NOMO-1 treated with dmso at 0.1 percent for 144 hours (cell line): Measurements from ENCODE around the gene SGSM2.

Experiments
- DNase-seq: peaks from one replicate; lab custom pipeline; 2025; ENCODE audit not compliant: unreplicated experiment; lab: John Stamatoyannopoulos, UW

SGSM2 gene

GRCh38 chr17:2366747-2367494 lies 29.6 kb downstream of the SGSM2 start:
- no peak for DNase-seq

DNA sequence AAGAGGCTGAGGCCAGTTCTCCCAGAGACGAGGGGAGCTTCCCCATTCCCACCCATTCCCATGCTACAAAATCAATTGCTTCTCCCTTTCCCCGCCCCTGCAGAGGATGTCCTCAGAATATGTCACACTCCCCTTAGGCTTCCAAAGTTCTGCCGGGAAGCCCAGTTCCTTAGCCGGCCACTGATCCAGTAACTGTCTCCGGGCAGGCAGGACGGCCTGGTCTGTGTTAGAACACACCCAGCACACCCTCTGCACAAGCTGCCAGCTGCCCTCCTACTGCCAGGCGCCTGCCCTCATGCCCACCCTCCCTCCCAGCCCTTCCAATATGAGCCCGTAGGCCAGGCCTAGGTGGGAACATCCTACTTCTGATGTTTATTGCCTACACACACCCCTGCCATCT lies 31.1 kb downstream of the SGSM2 start:
- no peak for DNase-seq

DNA sequence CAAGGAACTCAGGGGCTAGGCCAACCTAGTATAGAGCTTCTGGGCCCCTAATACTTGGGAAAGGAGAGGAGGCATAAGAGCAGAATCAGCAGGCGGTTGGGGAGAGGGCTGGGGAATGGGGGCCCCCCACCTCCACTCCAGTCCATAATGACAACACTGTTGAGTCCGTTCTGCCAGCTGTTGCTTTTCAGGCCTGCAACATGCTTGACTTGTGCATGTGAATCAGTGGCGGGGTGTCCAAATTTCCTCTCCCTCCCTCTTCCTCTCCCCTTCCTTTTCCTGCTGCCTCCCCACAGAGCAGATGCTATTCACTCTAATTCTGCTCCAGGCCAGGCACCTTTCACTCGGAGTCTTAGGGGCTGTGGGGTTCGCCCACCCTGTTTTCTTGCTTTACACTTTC lies 31.7 kb downstream of the SGSM2 start:
- DNase-seq: no peak

- DNase-seq: no peak
Measured at GRCh38 chr17:2369551-2370210, 32.4 kb downstream of the SGSM2 start.

- no peak for DNase-seq
Measured at GRCh38 chr17:2370211-2370589, 32.9 kb downstream of the SGSM2 start.

DNA sequence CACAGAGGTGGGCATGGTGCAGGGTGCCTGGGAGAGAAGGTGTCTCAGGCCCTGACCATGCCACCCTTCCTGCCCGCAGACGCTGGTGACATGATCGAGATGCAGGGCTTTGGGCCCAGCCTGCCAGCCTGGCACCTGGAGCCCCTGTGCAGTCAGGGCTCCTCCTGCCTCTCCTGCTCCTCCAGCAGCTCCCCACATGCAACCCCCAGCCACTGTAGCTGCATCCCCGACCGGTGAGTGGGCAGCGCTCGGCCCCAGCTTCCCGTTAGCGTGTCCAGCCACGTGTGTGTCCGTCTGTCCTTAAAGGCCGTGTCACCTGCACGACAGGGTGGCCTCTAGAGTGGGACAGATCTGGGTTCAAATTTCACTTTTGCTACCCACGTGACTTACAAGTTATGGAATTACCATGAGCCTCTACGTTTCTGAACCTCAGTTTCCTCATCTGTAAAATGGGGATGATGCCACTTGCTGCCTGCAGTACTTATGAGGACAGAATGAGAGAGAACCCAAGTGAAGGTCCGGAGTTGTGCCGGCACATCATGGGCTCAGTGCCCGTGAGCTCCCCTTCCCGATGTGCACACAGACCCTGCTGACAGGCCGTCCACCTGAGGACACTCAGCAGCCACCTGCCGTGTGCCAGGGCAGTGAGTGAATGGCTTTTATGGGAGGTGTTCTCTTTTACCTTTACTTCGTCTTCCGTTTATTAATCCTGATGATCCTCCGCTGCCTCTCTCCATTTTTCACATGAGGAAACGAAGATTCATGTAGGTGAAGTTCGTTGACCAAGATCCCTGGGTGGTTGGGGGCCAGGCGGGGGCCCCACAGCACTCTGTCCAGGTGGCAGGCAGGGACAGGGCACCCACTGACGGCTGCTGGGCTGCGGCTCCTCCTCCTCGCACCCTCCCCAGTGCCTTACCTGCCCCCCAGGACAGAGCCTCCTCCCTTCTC lies 34.2 kb downstream of the SGSM2 start:
- DNase-seq: no peak

- no peak for DNase-seq
Measured at GRCh38 chr17:2372180-2372579, 34.9 kb downstream of the SGSM2 start.

DNA sequence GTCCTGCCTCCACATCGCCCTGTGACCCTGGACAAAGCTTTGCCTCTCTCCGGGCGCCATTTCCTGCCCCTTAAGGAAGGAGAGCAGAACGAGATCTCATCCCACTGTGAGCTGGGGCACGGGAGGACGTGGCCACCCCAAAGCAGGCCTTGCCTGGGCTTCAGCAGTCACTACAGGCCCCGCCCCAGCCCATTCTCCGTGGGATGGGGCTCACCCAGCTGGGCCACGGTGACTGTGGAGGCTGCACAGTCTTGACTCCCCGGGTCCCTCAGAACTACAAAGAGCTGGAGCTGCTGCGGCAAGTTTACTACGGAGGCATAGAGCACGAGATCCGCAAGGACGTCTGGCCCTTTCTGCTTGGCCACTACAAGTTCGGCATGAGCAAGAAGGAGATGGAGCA lies 35.4 kb downstream of the SGSM2 start:
- DNase-seq: no peak

DNA sequence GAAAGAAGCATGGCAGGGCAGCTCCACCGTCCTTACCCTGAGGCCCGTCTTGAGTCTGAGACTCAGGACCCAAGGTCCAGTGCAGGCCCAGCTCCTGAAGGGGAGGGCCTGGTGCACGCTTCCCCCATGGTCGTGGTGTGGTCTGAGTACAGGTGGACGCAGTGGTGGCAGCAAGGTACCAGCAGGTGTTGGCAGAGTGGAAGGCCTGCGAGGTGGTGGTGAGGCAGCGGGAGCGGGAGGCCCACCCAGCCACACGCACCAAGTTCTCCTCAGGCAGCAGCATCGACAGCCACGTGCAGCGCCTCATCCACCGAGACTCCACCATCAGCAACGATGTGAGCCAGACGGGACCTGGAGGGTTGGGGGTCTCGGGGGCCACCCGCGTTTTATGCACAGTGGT lies 35.9 kb downstream of the SGSM2 start:
- no peak for DNase-seq

- DNase-seq: no peak
Measured at GRCh38 chr17:2374549-2375285, 37.4 kb downstream of the SGSM2 start.

DNA sequence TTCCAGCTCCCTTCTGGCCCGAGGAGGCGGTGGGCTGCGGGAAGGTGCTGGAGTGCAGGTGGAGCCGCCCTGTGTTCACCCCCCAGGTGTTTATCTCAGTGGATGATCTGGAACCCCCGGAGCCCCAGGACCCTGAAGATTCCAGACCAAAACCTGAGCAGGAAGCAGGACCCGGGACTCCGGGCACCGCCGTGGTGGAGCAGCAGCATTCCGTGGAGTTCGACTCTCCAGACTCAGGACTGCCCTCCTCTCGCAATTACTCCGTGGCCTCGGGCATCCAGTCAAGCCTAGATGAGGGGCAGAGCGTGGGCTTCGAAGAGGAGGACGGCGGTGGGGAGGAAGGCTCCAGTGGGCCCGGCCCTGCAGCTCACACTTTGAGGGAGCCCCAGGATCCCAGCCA lies 38.1 kb downstream of the SGSM2 start:
- no peak for DNase-seq

DNA sequence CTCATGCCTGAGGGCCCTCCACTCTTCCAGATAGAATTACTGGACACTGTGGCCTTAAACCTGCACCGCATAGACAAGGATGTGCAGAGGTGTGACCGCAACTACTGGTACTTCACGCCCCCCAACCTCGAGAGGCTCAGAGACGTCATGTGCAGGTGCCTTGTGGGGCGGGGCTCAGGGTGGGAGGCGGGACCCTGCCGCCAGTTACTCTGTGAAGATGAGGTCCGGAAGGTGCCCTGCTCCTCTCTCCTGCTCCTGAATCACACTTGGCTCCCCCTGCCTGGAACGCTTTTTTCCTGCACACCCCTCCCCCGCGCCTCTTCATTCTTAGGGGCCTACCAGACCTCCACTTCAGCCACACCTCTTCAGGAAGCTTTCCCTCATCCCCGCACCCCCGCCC lies 38.8 kb downstream of the SGSM2 start:
- no peak for DNase-seq

DNA sequence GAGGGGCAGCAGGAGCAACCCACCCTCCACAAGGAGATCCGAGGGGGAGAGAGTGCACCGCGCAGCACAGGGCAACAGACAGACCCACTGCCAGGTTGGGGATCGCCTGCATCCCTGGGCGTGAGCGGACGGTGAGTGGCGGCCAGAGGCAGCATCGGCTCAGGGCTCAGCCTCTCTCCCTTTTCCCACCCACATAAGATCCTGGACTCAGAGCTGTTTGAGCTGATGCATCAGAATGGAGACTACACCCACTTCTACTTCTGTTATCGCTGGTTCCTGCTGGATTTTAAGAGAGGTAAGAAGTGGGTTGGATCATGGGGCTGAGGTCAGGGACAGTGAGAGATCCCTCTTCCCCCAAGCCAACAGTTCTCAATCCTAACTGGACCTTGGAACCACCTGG lies 40.4 kb downstream of the SGSM2 start:
- DNase-seq: no peak

DNA sequence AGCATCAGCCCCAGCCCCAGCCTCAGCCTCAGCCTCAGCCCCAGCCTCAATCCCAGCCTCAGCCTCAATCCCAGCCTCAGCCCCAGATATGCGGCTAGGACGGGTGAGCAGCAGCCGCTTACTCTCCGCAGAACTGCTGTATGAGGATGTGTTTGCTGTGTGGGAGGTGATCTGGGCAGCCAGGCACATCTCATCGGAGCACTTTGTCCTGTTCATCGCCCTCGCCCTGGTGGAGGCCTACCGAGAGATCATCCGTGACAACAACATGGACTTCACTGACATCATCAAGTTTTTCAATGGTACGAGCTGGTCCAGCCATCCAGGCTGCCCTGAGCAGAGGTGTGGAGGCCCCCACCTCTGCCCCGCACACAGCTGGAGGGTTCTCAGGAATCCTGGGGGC lies 41.6 kb downstream of the SGSM2 start:
- no peak for DNase-seq

DNA sequence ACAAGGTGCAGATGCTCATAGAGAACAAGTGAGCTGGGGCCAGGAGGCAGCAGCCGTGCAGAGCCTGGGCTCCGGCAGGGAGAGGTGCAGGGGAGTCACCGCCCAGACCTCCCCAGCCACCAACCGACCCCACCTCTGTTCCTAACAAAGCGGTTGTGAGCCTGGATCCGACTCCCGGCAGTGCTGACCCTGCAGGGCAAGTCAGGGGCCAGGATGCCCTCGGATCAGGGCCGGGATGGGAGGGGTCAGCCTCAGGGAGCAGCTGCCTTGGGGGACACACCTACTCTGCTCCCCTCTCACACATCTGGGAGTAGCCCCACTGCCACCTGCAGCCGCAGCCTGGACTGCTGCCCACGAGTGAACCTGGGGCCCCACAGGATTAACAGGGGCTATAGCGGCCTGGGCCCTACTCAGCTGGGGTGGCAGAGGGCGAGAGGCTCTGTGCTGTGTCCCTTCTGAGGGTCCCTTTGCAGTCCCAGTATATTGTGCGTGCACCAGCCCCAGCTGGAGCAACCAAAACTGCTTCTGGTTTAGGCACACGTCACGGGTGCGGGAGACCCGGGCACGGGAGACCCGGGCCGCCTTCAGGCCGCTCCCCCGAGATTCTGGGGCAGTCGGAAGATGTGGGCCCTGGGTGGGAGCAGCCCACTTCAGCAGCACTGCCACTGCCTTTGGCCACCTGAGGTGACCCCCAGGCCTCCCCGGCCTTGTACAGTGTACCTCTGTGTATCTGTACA lies 42.4 kb downstream of the SGSM2 start:
- DNase-seq: no peak

GRCh38 chr17:2380226-2380922 lies 43.1 kb downstream of the SGSM2 start:
- no peak for DNase-seq

- DNase-seq: no peak
Measured at GRCh38 chr17:2380950-2381649, 43.8 kb downstream of the SGSM2 start.

DNA sequence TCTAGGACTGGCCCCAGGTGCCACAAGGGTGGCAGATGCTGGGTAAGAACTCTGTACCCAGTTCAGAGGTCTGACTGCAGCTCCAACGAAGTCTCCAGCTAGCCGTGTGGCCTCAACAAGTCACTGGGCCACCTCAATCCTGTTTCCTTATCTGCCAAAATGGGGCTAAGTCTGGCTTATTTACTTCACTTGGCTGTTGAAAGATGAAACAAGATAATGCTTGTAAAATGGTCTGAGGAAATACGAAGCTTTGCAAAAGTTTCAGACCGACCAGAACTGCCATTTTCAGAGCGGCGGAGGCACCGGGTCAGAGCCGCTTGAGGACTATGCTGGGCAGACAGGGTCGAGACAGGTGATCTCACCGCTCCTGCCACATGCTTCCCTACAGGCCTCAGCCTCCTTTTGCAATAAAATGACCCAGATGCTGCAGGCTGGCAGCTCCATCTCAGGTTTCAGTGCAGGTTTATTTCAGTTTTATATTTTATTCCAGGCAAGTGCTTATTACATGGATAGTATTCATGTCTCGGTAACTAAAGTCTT lies 46.4 kb downstream of the SGSM2 start:
- no peak for DNase-seq
